ENCODE results near the gene MANBA.

MANBA gene

GRCh38 chr4:102723511-102723910 lies 37.3 kb downstream of the MANBA start:
- no peak overlapping the region for H3K27ac ChIP-seq (ENCODE audit: extremely low read depth, low read depth, low read length)
- H3K9me3 ChIP-seq (ENCODE audit: control insufficient read depth, insufficient read depth, low read depth, low read length): no peaks in the 10 kb centered on the region
- ChIA-PET POLR2A (no interaction called here), CTCF (interaction anchor here (0.7 kb wide), 1 partner anchor 89 kb away, joined by 3 read pairs; no protein-coding TSS in a partner anchor)
- peaks cover 0 to 9% of the 10 kb centered on the region in 2 experiments; a peak in 2 of 3 replicates for H3K36me3 ChIP-seq (ENCODE audit: control insufficient read depth in 2 of 2, insufficient read depth in 1 of 2, low read length in 2 of 2)
- no peak overlapping the region for H3K4me3 ChIP-seq (ENCODE audit: low read depth, low read length)
- no peaks in the 10 kb centered on the region for H3K4me1 ChIP-seq (ENCODE audit: control insufficient read depth, insufficient read depth, low read length)
- TF ChIP-seq KLF8 (tag by site-specific recombination; IDR thresholded peaks at IDR 0.05) (no peak), ZNF776 (tag by site-specific recombination; IDR thresholded peaks at IDR 0.05; ENCODE audit: borderline replicate concordance) (no peak), ZNF596 (tag by site-specific recombination; IDR thresholded peaks at IDR 0.05) (no peak), ZNF140 (tag by site-specific recombination; IDR thresholded peaks at IDR 0.05) (no peak), ZNF132 (tag by site-specific recombination; IDR thresholded peaks at IDR 0.05; ENCODE audit: borderline replicate concordance) (no peak), ZNF146 (tag by site-specific recombination; IDR thresholded peaks at IDR 0.05) (no peak)

GRCh38 chr4:102722740-102723139 lies 38.0 kb downstream of the MANBA start:
- Histone ChIP-seq H3K4me3 (ENCODE audit: low read depth, low read length) (no peak overlapping the region), H3K9me3 (ENCODE audit: control insufficient read depth, insufficient read depth, low read depth, low read length) (no peaks in the 10 kb centered on the region), H3K4me1 (ENCODE audit: control insufficient read depth, insufficient read depth, low read length) (no peaks in the 10 kb centered on the region), H3K27ac (ENCODE audit: extremely low read depth, low read depth, low read length) (no peak overlapping the region), H3K36me3 (ENCODE audit: control insufficient read depth in 2 of 2, insufficient read depth in 1 of 2, low read length in 2 of 2) (peaks cover 0 to 9% of the 10 kb centered on the region in 2 experiments; a peak in 2 of 3 replicates)
- POLR2A ChIA-PET: no interaction called here
- CTCF ChIA-PET: no interaction called here
- TF ChIP-seq REPIN1 (tag by site-specific recombination; IDR thresholded peaks at IDR 0.05; ENCODE audit: low read depth): no peak
- no peak for TF ChIP-seq ZSCAN16 (tag by site-specific recombination; IDR thresholded peaks at IDR 0.05)
- no peak for TF ChIP-seq ZNF518A (tag by site-specific recombination; conservative IDR thresholded peaks at IDR 0.05; ENCODE audit: low read depth)
- TF ChIP-seq ZNF610 (tag by site-specific recombination; IDR thresholded peaks at IDR 0.05; ENCODE audit: borderline replicate concordance): no peak
- no peak for TF ChIP-seq ZNF645 (tag by site-specific recombination; IDR thresholded peaks at IDR 0.05)
- no peak for TF ChIP-seq ZNF48 (tag by site-specific recombination; IDR thresholded peaks at IDR 0.05)
- TF ChIP-seq GLI4 (tag by site-specific recombination; IDR thresholded peaks at IDR 0.05): no peak
- no peak for TF ChIP-seq ZNF169 (tag by site-specific recombination; IDR thresholded peaks at IDR 0.05)
- no peak for TF ChIP-seq PRDM10 (tag by site-specific recombination; IDR thresholded peaks at IDR 0.05)
- TF ChIP-seq GLIS2 (tag by site-specific recombination; IDR thresholded peaks at IDR 0.05): no peak
- TF ChIP-seq ZBTB10 (tag by site-specific recombination; IDR thresholded peaks at IDR 0.05): no peak
- no peak for TF ChIP-seq SCRT2 (tag by site-specific recombination; IDR thresholded peaks at IDR 0.05)
- no peak for TF ChIP-seq ZNF449 (tag by site-specific recombination; IDR thresholded peaks at IDR 0.05)
- no peak for TF ChIP-seq ZBTB21 (tag by site-specific recombination; IDR thresholded peaks at IDR 0.05)
- TF ChIP-seq ZNF707 (tag by site-specific recombination; IDR thresholded peaks at IDR 0.05): no peak
- TF ChIP-seq ZNF366 (tag by site-specific recombination; conservative IDR thresholded peaks at IDR 0.05): no peak
